Uterus (tissue), 4 donors: ENCODE data around the gene CYTH2. TPM values are rescaled to one million over a fixed set of nuclear protein-coding genes. Genes with fewer than 3 reads are reported as not detected.
A peak's percentile ranks its signal among the peaks of the same experiment; 100 is the strongest.

Source experiments
- DNase-seq, 2 donors: peaks; one replicate each; pipeline ENCODE4 v3.0.0-alpha.2; 2019 to 2020
- H3K27ac ChIP-seq, 2 donors: fragments of 200-600 bp; sonication (generic); 1 replicate in 1 of 2; 2 replicates in 1 of 2; pipeline ENCODE4 v1.5.1; 2016 to 2018
- H3K27me3 ChIP-seq, 2 donors: fragments of 200-600 bp; sonication (generic); one replicate each; pipeline ENCODE4 v1.5.1; 2018 to 2019; ENCODE audit warnings: control low read depth in 1 of 2
- H3K36me3 ChIP-seq, 2 donors: fragments of 200-600 bp; sonication (generic); one replicate each; pipeline ENCODE4 v1.5.1; 2019; ENCODE audit warnings: control low read depth in 1 of 2
- H3K4me1 ChIP-seq, 2 donors: fragments of 200-600 bp; sonication (generic); one replicate each; pipeline ENCODE4 v1.5.1; 2018 to 2019; ENCODE audit warnings: control low read depth in 1 of 2
- H3K4me3 ChIP-seq, 2 donors: fragments of 200-600 bp; sonication (generic); 1 replicate in 1 of 2; 2 replicates in 1 of 2; pipeline ENCODE4 v1.5.1; 2018 to 2019; ENCODE audit warnings: mild to moderate bottlenecking in 1 of 2
- H3K9me3 ChIP-seq, 2 donors: fragments of 200-600 bp; sonication (generic); one replicate each; pipeline ENCODE4 v1.5.1; 2019; ENCODE audit warnings: control low read depth in 1 of 2
- POLR2A ChIP-seq, 2 donors: fragments of 450-650 bp; IDR thresholded peaks; one replicate each; pipeline ENCODE4 v1.6.1; 2016; ENCODE audit warnings: antibody characterized with exemption in 2 of 2, mild to moderate bottlenecking in 1 of 2, moderate library complexity in 1 of 2
- intact Hi-C: fragments of 100-400 bp; cut with DNase I; formaldehyde crosslinking; loops from one replicate; pipeline ENCODE4 v1.15.1; 2023; ENCODE audit warnings: low total_unique reads
- total RNA-seq, 4 donors: library from RNA; depleted of rRNA in 3 of 4; stranded (reverse); fragments of >200 nt in 3 of 4; gene quantifications; one replicate each; pipeline versions ENCODE4 v1.1.0 to v1.2.4, GENCODE V29; 2014 to 2023
- TF ChIP-seq, protein P1 (sequence below), 4 experiments: fragments of 200-600 bp in 2 of 4; fragments of 450-650 bp in 2 of 4; sonication (generic) in 2 of 4; IDR thresholded peaks; one replicate each; pipeline ENCODE4 v1.5.1; 2016 to 2019; ENCODE audit warnings: antibody characterized with exemption in 4 of 4, mild to moderate bottlenecking in 2 of 4, moderate library complexity in 1 of 4
- donor health status: DM: yes; HTN: yes; CAD: no.

CYTH2 gene
- total RNA-seq, 4 donors from 2014 or later = 7.2 to 70.3 (median 36.5) TPM

DNA sequence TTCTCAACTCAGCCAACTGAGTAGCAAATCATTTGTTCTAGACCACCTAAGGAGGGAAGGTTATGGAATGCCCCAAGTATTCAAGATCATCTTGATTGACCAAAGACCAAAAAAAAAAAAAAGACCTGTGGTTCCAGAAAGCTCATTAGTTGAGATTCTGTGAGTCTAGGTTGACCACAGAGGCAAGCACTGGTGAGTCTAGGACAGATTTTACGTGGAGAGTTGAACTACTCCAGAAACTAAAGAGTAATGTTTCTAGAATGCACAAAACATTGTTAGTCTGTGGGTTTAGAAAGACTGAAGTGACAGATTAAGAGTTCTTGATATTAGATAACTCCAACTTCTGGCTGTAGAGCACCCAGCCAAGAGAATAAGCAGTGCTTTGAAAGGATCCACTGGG, 4.0 kb upstream of the CYTH2 start:
- H3K27ac ChIP-seq = no peak overlapping the region
- H3K36me3 ChIP-seq = no peaks in the 10 kb centered on the region
- peaks cover 0 to 3% of the 10 kb centered on the region in 2 donors for H3K4me1 ChIP-seq
- TF ChIP-seq, protein P1, sequence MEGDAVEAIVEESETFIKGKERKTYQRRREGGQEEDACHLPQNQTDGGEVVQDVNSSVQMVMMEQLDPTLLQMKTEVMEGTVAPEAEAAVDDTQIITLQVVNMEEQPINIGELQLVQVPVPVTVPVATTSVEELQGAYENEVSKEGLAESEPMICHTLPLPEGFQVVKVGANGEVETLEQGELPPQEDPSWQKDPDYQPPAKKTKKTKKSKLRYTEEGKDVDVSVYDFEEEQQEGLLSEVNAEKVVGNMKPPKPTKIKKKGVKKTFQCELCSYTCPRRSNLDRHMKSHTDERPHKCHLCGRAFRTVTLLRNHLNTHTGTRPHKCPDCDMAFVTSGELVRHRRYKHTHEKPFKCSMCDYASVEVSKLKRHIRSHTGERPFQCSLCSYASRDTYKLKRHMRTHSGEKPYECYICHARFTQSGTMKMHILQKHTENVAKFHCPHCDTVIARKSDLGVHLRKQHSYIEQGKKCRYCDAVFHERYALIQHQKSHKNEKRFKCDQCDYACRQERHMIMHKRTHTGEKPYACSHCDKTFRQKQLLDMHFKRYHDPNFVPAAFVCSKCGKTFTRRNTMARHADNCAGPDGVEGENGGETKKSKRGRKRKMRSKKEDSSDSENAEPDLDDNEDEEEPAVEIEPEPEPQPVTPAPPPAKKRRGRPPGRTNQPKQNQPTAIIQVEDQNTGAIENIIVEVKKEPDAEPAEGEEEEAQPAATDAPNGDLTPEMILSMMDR (IDR thresholded peaks at IDR 0.05) = no peak
- TF ChIP-seq POLR2A (IDR thresholded peaks at IDR 0.05) = no peak
- H3K9me3 ChIP-seq = no peaks in the 10 kb centered on the region
- intact Hi-C loops = no loop called here
- no peaks in the 10 kb centered on the region for H3K27me3 ChIP-seq
- no peak for DNase-seq
- no peak overlapping the region for H3K4me3 ChIP-seq

DNA sequence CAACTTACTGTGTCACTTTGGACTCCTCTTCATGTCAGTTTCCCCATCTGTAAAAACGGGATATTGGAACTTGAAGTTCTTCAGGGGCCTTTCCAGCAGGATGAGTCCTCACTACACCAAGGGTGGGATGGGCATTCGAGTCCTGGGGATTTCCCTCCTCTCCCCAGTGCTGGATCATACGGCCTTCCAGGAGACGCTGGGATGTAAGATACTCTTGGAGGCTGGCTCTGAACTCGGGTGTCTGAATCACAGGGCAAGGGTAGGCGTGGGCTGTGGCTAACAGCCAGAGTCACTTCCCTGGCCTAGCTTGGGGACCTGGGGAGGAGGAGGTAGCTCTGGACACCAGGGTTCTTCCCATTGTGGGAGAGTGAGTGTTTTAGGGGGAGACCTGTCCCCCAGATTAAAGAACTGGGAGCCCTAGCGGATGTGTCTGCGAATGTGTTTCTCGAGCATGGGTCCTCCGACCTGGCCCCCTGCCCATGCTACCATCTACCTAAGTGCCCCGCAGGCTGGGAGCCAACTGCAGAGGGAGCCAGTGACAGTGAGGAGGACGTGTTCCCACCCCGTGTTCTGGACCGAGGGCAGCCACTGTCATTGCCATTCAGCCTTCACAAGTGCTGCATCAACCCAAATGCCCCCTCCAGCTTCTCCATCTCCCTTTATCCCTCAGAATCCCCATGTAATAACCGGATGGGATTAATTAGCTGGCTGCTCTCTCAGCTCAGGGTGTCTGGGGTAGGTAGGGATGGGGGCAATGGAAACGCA, 2.4 kb upstream of the CYTH2 start:
- no peak for DNase-seq
- Histone ChIP-seq H3K36me3 (no peaks in the 10 kb centered on the region), H3K27me3 (no peaks in the 10 kb centered on the region), H3K4me3 (no peak overlapping the region), H3K9me3 (no peaks in the 10 kb centered on the region), H3K4me1 (peaks cover 0 to 6% of the 10 kb centered on the region in 2 donors), H3K27ac (no peak overlapping the region)
- intact Hi-C loops = no loop called here
- TF ChIP-seq, protein P1 (IDR thresholded peaks at IDR 0.05) = no peak
- no peak for TF ChIP-seq POLR2A (IDR thresholded peaks at IDR 0.05)

DNA sequence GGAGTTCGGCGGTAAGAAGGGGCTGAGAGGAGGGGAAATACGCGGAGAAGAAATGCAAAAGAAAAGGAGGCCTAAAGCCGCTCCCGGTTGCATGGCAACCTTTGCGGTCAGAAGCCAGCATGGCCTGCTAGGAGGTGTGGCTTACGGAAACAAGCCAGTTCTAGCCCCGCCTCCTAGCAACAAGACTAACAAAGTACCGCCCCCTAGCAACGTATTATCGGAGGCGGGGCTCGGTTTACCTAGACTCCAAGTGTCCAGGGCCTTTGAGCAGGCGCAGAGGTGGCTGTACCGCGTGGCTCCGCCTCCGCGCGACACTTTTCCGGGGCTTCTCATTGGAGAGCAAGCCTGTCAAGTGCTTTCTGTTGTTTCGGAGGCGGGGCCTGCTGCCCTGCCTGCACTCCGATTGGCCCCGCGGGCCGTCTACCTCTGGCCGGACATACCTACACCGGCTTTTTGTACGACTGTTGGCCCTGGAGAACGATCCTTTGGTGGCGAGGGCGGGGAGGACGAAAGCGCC, 339 bp upstream of the CYTH2 start:
- DNase-seq = peak; percentile 100
- Histone ChIP-seq H3K36me3 (no peaks in the 10 kb centered on the region), H3K27me3 (no peaks in the 10 kb centered on the region), H3K27ac (peak overlapping the region; percentile 93 to 98), H3K9me3 (no peaks in the 10 kb centered on the region), H3K4me3 (peak overlapping the region; percentile 91 to 98), H3K4me1 (peaks cover 0 to 6% of the 10 kb centered on the region in 2 donors)
- intact Hi-C loops = no loop called here
- TF ChIP-seq POLR2A (IDR thresholded peaks at IDR 0.05) = no peak
- TF ChIP-seq, protein P1 (IDR thresholded peaks at IDR 0.05) = no peak

DNA sequence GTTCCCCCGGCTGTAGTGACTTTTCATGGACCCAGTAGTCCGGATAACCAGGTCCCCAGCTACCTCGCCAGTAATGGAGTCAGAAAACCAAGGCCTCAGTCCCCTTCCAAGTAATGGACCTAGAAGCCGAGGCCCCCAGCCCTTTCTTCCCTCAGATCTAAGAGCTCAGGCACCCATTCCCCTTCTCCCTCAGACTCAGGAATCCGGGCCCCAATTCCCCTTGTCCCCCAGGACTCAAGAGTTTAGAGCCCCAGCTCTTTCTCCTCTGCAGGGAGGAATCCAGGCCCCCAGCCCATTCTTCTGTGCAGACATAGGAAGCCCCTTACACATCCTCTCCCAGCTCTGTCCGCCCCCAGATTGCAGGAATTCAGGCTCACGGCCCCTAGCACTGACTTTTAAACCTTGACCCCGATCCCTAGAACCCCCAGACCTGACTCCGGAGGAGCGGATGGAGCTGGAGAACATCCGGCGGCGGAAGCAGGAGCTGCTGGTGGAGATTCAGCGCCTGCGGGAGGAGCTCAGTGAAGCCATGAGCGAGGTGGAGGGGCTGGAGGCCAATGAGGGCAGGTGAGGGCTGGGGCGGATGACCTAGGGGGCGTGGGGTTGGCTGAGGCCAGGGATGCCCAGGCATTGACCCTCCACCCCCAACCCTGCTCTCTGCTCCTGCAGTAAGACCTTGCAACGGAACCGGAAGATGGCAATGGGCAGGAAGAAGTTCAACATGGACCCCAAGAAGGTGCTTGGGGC, 938 bp downstream of the CYTH2 start:
- peak overlapping the region; percentile 93 to 98 for H3K27ac ChIP-seq
- DNase-seq = no peak
- intact Hi-C loops = no loop called here

More for the DNA sequence above, 938 bp downstream of the CYTH2 start:
- peaks cover 0 to 6% of the 10 kb centered on the region in 2 donors for H3K4me1 ChIP-seq
- no peaks in the 10 kb centered on the region for H3K27me3 ChIP-seq
- TF ChIP-seq, protein P1 (IDR thresholded peaks at IDR 0.05) = no peak
- TF ChIP-seq POLR2A (IDR thresholded peaks at IDR 0.05) = no peak
- peak overlapping the region; percentile 91 to 98 for H3K4me3 ChIP-seq
- no peaks in the 10 kb centered on the region for H3K9me3 ChIP-seq
- H3K36me3 ChIP-seq = no peaks in the 10 kb centered on the region
